HG03469 (cell line): ENCODE measurements around the gene REPS2.

Experiments used
- ATAC-seq: cut with Tn5 transposase; IDR thresholded peaks from one replicate; pipeline ENCODE4 v1.9.1; 2021; ENCODE audit warnings: mild to moderate bottlenecking, moderate library complexity, moderate number of reproducible peaks; ENCODE audit not compliant: unreplicated experiment

Gene REPS2

DNA sequence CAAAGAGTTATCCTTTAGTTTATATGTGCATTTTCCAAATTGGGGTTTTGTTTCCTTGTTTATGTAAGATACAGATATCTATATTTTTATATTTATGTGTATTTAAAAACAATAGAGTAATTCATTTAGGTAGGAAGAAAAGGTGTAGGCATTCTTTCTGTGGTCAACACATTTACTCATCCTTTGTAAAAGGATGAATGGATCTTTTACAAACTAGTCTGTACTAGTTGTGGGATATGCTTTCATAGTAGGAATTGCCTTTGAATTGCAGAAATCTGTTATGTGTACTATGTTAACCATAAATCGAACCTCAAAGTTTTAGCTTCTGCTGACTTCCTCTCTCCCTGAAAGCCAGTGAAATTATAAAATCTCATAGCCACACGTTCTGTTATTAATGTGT, 128.5 kb downstream of the REPS2 start:
- ATAC-seq: no peak

DNA sequence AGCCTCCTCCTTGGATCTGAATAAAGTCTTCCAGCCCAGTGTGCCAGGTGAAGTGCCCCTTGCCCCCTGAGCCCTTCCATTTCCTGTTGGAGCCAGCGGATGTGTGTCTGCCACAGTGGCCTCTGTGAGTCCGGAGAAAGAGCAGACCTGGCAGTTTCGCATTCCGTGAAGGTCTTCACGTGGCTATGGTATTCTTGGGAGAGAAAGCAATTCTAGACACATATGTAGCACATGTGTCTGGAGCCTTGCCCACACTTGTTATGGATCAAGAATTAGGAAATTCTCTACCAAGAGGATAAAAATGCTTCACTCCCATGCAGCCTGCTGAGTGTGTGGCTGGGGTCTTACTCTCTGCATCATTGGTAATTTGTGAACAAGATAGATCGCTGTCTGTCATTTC, 130.9 kb downstream of the REPS2 start:
- ATAC-seq: no peak

DNA sequence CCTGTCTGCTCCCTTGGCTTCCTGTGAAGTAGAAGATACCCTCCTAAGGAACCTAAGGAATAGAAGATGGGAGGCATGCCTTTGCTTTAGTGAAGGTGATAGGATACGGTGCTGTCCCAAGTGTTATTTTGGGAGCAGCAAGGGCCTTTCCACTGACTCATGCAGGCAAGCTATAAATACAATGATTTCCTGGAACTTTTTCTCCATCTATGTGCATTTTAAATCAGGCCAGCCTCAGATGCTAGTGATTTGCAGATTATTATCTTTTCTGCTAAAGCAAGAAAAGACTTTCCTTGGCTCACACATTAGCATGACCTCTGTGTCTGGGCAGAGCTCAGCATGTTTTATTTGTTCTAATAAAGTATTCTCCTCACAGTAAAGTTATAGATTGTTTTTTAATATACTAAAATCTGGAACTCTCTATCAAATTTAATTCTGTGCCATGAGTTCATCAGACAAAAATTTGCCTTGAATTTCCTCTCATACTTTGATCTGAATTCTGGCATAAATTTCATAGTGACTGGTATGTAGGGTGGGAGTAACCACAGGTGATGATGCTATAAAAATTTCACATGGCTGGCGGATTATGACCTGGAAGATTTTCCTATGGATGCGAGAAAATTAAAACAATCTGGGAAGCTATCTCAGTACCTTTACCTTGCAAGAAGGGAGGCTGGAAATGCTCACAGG, 131.7 kb downstream of the REPS2 start:
- ATAC-seq: no peak

DNA sequence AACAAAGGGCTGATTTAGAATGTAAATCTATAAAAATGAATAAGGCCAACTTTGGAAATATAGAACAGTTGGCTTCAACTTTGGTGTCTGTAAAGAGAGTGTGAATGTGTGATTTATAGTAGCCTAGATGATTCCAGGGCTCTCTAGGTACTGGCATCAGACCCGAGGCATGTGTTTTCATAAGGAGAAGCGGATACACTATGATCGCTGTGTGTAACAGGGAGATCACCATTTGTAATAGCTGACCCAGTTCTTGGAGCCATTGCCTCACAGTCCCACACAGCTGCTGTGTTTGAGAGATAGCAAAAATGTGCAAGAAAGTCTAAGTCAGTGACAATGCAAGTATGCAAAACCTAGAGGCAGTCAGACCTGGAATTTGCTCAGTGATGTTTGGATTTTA, 135.1 kb downstream of the REPS2 start:
- ATAC-seq: no peak

DNA sequence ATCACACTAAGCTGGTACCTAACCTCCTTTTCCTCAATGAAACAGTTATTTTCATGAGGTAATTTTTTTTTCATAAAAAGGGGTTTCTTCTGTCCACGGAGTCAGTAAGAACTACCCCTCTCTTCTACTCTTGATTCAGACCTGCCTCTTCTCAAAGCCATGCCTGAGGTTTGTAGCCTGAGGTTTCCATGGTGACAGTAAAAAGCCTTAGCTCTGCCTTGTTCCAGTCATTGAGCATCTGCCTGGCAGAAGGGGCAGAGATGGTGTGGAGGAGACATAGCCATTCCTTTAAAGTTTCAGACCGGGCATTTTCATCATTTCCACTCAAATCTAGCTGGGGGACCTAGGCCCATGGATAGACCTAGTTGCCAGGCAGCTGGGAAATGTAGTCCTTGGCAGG, 135.5 kb downstream of the REPS2 start:
- no peak for ATAC-seq

DNA sequence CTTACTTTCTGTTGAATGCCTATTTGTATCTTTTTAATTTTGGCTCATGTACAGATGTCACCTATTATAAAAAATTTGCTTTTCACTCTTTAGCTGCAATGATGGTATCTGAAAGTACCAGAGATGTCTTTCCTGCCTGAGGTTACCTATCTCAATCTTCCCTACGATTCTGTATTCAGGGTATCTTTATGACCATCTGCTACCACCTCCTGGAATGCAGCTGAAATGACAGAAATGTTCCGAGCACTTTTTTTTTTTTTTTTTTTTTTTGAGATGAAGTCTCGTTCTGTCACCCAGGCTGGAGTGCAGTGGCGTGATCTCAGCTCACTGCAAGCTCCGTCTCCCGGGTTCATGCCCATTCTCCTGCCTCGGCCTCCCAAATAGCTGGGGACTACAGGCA, 136.4 kb downstream of the REPS2 start:
- ATAC-seq: no peak

DNA sequence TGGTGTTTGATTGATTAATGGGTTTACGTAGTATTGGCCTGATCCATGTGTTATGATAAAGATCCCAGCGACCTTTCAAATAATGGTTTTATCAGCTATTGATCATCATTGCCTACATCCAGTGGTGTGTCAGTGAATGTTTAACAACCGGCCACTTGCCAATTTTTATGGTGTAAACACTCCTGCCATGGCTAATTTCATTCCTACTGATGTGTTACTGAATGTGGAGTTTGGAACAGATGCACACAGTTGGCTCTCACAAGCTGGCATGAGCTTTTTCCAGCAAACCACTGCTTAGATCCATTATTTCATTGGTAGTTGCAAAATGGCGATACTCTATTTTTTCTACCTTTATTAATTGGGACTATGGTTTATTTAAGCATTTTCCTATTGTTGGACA, 139.9 kb downstream of the REPS2 start:
- no peak for ATAC-seq

DNA sequence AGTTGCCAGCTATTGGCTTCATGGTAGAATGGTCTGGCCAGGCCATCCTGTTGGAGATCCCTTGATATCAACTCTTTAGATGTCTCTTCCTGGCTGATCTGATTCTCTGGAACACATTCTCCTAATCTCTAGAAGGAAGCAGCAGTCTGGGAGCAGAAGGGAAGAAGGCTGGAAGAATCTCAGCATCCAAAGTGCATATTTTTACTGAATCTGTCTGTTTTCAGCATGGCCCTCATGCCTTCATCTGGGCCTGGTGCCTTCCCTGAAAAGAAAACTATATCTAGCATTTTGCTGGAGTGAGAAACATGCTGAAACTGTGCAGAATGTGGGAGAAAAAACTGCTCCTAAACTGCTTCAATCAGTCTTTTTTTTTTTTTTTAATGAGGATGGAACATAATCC, 148.7 kb downstream of the REPS2 start:
- ATAC-seq: no peak

DNA sequence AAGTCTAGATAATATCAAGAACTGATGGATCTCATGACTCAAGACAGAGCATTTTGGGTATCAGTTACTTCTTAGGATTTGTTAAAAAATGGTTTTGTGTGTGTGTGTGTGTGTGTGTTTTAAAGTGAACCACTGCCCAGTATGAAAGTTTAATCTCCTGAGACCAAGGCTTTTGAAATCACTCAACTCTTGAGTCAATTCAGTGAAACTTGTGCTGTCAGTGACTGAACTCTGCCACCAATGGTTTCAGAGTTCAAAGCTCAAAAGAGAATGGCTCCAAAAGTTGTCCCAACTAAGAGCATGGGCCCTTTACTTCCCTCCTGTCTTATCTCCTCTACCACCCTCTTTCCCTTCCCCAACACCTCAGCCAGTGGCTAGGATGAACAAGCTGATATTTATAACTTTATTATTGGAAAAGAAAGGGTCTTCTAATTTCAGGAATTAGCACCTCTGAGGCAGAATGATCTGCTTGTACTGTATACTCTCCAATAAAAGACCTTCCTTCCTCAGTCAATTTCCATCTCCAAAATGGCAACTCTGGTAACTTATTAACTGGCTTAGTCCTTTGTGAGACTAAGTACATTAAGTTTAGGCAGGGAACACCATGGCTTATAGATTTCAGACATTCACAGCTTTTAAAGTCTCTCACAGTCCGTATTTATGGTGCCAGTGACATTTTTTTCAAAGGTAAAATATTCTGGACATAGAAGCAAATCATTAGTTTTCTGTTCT, 152.2 kb downstream of the REPS2 start:
- ATAC-seq: no peak

DNA sequence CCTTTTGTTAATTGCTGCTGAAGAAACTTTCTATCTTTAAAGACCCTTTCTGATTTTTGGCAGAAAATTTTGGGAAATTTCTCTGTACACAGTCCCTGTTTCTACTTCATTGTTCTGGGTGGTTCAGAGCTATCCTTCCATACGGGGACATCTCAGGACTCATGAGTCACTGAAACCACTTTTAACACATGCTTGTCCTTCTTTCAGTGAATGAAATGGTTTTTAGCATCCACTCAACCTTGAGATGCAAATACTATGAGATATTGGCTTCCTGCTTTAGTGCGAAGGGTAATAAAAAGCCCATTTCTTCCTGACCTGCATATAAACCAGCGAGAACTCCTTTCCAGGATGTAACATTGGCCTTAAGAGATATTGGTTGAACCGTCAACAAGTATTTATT, 158.0 kb downstream of the REPS2 start:
- no peak for ATAC-seq

DNA sequence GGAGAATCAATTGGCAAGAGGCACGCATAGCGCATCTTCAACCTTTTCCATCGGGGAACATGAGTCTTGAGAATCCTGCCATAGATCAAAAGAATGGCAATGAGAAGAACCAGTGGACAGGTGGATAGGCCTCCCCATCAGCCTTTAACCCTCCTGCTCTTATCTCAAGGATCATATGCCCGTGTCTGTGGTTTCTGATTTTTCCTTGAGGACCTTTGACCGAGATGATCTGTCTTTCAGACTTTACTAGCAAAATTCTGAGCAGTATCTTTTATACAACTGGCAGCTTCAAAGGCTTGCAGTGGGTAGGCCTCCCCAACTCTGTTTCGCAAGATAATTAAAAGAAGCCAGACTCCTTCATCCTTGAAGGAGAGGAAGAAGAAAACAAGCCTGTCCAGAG, 174.4 kb downstream of the REPS2 start:
- no peak for ATAC-seq

DNA sequence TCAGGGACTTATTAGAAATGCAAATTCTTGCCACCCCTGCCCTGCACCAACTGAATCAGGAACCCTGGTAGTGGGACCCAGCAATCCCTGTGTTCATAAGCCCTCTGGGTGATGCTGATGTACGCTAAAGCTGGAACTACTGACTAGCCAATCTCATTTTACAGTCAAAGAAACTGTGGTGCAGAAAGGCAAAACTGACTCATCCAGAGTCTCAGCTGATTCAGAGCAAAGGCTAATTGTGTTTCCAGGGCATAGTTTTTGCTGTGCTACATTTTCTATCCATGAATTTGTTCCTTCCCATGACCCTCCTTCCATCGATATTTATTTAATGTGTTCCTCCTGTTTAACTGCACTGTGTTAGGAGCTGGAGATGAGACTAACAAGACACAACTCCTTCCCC, 207.5 kb downstream of the REPS2 start:
- no peak for ATAC-seq

DNA sequence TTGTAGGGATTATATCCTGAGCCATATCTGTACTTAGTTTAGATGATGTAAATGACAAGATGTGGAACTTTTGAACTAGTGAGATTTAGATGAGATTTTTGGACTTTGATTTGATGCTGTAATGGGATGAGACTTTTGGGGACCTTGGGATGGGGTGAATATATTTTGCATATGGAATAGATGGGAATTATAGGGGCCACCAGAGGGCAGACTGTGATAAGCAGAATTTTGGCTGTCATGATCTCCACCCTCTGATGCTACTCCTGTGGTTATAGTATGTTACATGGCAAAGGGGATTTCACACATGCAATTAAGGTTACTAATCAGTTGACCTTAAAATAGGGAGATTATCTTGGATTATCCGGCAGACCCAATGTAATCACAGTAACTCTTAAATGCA, 214.5 kb downstream of the REPS2 start:
- ATAC-seq: no peak

DNA sequence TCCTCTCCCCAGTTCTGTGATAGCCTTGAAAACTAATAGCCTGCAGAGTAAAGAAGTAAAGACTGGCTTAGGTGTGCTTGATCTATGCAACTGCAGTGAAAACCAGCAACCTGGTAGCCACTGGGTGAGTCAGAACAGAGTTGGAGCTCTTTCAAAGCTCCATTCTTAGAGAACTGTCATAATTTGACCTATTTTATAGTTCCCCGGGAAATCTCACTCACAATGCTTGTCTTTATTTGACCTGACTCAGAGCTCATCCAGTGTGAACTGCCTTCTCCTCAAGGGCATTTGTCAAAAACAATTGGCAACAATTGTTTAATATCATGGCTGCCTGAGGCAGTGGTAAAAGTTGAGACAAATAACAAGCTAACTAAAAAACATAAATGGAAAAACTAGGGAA, 215.5 kb downstream of the REPS2 start:
- no peak for ATAC-seq

DNA sequence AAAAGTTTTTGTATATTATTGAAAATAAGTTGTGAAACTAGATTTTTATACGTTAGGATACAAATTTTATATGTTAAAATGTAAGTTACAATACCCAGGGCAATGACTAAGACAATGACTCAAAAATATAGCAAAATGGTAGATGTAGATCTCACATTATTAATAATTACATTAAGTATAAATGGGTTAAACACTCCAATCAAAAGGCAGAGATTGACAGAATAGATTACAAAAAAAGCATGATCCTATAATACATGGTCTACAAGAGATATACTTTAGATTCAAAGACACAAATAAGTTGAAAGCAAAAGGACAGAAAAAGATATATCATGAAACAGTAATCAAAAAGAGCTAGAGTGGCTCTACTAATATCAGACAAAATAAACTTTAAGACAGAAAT, 217.6 kb downstream of the REPS2 start:
- ATAC-seq: no peak

DNA sequence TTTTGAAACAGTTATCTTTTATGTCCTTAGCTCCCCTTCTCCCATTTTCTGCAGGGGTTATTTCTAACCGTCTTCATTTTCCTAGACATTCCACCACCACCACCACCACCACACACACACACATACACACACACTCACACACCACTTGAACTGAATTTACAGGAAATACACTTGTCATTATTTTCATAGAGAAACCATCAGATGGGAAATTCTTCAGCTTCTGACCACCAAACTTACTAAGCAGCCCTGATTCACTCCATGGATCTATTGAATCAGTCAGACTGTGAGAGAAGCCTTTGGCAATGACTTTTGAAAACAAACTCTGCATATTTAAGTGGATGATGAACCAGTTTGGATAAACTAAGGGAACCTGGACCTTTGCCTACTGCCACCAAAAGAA, 218.5 kb downstream of the REPS2 start:
- no peak for ATAC-seq

DNA sequence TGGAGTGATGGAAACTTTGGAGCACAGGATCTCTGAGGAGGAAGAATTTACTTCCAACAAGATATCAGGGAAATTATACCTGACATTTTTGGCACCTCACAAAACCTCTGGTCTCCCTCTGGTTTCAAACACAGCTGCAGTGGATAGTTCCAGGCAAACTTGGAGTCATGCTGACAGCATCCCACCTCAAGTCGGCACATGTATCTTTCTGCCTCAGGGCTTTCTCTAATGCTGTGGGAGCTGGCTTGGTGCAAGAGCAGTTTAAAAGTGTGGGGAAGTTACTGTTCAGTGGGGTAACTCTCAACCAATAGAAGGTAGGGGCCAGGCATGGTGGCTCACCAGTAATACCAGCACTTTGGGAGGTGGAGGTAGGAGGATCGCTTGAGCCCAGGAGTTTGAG, 221.5 kb downstream of the REPS2 start:
- ATAC-seq: no peak

DNA sequence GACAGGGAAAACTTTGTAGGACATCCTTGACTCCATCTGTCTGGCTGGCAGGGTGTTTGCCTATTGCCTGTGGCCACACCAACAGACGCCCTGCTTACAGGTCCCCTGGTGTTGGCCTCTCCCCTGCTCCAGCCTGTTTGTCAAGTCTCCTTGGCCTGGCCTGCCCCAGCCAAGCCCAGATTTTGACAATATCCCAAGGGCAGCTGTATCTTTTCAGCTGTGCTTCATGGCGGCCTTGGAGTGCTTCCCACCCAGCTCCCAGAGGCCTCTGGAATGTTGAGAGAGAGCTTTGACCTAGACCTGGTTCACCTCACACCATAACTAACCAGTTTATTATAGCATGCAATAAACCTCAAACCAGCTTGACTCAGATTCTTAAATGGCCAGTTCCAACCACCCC, 224.5 kb downstream of the REPS2 start:
- ATAC-seq: no peak

DNA sequence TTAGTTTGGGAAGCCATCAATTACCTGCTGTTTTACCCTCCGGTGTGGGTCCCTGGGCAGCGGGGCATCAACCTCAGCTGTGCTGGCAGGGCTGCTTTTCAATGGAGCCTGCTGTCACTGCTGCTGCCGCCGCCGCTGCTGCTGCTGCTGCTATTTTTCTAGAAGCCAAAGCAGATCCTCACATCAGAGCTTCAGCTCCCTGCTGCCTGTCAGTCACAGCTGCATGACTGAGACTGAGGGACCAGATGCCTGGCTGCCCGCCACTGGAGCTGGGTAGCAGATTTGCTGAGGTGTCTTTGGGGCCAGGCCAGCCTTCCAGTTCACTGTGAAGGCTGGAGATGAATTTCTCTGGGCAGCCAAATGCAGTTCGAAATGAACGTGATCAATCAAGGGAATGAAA, 228.2 kb downstream of the REPS2 start:
- no peak for ATAC-seq

DNA sequence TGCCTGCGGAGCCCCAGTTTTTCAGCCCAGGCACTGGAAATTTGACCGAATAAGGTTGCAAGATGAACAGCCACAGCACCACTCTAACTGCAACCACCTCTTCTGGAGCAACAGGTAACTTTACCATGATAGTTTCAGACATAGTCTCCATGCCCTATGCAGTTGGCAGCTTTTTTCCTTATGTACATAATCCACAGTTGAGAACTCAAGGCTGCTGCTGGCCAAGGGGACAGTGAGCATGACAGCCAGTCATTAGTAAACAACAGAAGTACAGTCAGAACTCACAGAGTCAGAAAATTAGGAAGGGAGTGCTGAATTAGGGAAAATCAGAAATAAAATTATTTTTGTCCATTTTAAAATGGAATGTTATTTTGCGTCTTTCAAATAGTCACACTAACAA, 235.9 kb downstream of the REPS2 start:
- no peak for ATAC-seq

DNA sequence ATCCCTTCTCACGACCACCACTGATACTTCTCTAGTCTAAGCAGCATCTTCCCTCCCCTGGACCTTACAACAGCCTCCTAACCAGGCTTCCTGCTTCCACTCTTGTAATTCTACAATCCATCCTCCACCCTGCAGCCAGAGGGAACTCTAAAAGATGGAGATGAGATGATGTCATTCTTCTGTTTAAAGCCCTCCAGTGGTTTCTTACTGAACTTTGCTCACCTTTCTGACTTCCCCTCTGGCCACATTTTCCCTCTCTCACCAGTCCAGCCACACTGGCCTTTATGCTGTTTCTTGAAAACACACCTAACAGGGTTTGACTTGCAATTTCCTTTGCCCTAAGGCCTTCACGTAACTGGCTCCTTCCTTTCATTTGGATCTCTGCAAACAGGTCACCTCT, 237.1 kb downstream of the REPS2 start:
- no peak for ATAC-seq

DNA sequence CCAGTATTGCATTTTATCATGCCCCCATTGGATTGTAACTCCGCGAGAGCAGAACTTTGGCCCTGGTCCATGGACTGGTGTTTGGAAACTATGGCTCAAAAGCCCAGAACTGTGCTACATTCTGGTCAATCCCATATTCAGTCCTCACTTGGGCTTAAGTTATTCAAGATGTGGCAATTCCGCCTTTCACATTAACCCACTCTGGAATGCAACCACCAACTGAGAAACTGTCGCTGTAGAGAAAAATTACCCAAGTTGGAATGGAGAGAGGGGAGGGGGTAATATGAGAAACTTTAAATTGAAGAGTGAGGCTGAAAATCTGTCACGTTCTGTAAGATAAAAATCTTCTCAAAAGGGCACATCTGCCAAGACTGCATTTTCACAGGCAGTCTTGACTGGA, 239.0 kb downstream of the REPS2 start:
- ATAC-seq: no peak
